Measurements from ENCODE around the gene ZNF716.
"Not testable (repeated sequence)": the region's sequence is repeated elsewhere in the genome, so short reads cannot be mapped to it uniquely, and the experiment has no call there.

The ZNF716 gene

GRCh38 chr7:57449904-57450303 is at the start of gene ZNF716:
Gene ZNF716, plus strand, starts transcription at chr7:57450177. Its CDS starts 112 bp downstream, at chr7:57450289.
- no peak for DNase-seq

DNA sequence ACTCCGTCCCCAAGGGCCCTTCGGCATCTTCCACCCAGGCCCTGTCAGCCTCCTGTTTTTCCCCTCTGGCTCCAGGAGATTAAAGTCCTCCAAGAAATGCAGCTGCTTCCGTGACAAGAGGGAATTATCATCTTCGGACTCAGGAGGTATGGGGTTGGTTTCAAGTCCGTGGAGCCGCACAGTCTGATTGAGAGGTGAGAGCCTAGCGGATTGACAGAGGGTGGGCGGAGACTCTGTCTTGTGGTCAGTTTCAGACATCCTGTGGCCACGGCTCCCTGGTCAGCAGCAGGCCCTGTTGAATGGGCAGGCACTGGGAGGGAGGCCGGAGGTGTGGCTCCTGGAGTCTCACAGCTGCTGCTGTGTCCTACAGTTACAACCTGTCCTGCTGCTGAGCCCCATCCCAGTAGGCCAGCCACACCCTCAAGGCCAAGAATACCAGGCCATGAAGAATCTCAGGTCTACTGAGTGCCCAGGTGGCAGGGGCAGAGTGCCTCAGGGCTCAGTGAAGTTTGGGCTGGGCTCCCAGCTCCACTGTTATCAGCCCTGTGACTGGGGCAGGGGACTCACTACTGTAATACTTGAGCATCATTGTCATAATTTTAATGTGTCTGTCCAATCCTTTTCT is 49.3 kb upstream of the ZNF716 start:
- DNase-seq, result no peak

DNA sequence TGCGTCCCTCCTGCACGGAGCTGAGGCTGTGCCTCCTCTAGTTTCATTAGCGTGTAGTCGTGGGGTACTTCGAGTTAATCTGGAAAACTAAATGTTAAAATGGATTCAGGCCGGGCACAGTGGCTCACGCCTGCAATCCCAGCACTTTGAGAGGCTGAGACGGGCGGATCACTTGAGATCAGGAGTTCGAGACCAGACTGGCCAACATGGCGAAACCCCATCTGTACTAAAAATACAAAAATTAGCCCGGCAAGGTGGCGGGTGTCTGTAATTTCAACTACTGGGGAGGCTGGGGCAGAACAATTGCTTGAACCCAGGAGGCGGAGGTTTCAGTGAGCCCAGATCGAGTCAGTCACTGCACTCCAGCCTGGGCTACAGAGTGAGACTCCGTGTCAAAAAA is 46.9 kb upstream of the ZNF716 start:
- DNase-seq, result not testable (repeated sequence)

DNA sequence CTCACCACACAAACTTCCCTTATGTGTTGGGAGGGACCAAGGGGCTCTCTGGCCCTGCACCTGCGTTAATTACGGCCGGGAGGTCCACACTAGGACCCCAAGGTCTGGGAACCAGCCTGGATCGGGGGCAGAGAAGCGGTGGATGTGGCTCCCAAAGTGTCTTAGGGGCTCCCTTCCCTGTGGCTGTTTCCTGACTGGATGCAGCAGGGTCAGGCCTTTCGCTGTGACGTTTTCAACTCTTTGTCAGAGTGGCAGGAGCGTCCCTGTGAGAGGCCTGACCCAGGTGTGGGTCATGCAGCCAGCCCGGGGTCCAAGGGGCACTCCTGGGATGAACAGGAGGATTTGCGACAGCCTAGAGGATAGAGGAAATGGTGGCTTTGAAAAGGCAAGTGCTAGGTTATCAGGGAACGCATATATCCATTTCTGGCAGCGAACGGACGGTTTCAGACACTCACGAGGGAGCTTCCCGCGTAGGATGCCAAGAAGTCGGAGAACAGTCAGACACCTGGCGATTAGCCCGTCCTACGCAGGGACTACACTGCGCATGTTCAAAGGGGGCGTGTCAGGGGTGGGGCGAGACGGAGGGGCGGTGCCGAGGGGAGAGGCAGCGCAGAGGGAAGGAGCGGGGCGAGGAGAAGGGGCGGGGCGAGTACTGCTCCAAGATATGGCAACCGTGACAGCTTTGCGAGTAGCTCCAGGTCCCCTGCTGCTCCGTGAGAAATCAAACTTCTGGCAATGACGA is 46.2 kb upstream of the ZNF716 start:
- DNase-seq, result no peak

DNA sequence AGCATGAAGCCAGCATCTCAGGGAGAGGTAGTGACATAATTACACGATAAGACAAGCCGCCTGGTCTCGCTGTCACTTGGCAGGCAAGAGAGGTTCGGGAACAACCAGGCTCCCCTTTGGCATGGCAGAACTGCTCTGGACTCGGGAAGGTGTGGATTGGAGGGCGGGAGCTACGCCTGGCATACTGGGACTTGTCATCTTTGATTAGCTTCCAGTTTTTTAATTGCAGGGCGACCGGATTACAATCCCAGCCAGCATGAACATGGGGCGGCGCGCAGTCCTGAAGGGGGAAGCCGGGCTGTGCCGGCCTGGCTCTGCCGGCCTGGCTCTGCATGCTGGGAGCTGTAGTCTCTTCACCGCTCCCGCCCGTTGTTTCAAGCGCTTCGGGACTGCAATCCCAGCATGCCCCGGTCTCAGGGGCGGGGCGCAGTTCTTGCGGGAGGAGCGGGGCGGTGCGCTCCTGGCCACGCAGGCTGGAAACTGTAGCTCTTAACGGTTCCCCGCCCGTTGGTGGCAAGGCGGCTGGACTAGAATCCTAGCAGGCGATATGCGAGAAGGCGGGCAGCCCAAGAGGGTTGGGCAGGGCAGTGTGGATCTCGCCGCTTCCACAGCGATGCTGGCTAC is 45.5 kb upstream of the ZNF716 start:
- DNase-seq, result no peak

GRCh38 chr7:57404967-57405421 is 45.0 kb upstream of the ZNF716 start:
- no peak for DNase-seq

- no peak for DNase-seq
Observed at GRCh38 chr7:57407125-57407524, 42.9 kb upstream of the ZNF716 start.

GRCh38 chr7:57412168-57412567 is 37.8 kb upstream of the ZNF716 start:
- DNase-seq, result no peak

DNA sequence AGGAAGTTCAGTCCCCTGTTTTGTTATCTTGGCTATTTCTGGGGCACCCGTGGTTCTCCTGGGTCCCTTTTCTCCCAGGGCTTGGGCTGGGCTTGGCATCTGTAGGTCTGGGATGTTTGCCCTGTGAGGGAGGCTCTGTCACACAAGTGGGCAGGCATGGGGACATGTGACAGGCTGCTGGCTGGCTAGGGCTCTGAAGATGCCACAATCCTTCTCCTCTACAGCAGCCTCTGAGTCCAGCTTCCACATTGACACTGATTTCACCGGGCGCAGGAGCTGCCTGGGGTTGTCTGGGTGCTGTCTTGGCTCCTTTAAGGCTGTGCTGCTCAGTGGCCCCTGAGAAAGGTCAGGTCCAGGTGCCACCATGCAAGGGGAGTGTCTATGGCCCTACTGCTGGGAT is 37.4 kb upstream of the ZNF716 start:
- DNase-seq, result no peak

DNA sequence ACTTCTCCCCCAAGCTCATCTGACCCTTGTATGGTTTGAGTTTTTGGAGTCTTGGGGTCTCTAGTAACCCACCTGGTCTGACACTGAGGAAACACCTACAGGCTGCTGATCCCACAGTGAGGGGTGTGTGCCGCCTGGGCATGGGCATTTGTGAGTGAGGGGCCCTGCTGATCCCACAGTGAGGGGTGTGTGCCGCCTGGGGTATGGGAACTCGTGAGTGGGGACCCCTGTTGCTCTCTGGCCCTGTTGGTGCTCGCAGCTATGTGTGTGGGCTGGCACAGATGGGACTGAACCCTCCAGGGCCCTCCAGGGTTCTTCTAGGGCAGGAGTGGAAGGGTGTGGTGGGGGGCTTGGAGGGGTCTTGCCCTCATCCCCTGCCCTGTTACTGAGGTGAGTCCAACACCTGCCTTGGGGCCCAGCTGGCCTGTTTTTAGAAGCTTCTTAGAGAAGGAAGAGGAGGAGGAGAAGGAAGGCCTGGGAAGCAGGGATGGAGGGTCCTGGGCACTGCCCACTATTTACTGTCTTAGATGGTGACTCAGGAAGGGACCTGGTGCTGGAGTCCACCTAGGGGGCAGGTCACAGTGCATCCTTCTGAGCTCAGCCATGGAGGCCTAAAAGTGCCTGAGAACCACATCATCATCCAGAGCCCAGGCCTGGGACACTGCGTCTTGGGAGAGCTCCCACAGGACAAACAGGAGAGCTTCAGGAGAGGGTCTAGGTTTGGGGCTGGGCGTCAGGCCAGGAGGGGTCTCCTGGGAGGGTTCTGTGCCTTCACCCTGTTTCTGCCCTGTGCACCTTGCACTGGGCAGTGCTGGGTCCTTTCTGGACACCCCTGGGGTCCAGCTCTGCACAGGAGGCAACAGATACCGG is 36.2 kb upstream of the ZNF716 start:
- DNase-seq, result no peak

DNA sequence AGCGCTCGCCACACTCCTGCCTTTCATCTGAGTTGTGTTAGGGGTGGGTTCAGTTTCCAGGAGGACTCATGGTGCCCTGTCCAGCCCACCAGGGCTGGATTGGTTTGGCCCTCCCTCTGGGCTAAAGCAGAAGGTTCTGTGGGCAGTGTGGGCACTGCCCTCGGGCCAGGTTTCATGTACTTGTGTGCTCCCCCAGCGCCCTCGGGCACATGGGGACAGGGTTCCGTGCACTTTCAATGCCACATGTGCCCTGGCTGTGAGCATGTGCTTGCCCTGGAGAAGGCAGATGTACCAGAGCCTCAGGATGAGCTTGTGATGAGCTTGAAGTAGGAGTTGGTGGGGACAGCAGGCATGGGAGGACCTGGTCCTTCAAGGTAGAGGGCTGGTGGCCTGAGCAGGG is 35.6 kb upstream of the ZNF716 start:
- DNase-seq, result no peak

- DNase-seq, result no peak
Observed at GRCh38 chr7:57414852-57415251, 35.1 kb upstream of the ZNF716 start.

GRCh38 chr7:57415326-57415725 is 34.7 kb upstream of the ZNF716 start:
- DNase-seq, result no peak

DNA sequence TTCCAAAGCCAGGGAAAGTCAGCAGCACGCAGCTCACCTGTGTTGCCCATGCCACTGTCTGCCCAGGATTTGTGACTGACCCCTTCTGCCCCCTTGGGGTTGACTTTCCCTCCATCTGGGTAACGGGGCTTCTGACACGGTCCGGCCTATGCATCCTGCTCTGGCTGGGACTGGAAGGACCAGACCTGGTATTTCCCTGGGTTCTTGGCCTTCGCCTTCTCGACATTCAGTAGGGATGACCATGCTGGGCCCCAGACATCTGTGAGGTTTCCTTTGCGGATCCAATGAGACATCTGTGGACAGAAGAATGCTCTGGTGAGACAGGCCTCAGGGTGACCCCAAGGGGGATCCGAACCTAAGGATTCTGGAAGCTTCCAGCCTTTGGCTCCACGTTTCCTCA is 34.2 kb upstream of the ZNF716 start:
- DNase-seq, result no peak

DNA sequence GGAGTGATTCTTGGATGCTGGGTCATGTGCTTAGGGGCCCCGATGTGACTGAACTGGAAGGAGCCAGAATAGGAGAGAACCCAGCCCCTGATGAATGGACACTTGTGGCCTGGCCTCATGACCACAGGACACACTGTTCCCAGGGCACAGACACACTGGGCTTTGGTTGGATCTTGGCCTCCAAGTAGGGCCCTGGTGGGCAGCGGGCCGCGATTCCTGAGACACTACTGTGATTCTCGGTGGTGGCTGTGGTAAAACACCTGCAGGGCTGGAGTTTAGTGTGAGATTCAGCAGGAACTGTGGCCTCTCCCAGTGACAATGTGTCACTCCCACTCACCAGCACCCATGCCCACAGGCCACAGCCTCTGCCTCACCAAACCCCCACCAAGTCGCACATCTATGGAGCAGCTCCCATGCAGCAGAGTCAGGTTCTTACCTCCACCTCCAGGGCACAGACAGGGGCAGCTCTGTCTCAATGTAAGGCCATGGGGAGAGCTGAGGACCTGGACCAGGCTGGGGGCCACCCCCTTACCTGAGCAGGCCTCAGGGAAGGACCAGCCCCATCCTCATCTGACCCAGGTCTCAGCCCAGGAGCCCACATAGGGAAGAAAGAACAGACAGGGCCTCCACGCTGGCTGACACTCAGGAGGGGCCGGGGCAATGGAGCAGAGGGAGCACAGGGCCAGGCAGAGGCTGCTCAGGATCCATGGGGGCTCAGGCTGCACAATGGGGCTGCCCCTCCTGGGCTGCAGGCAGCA is 33.2 kb upstream of the ZNF716 start:
- no peak for DNase-seq

GRCh38 chr7:57417736-57418135 is 32.2 kb upstream of the ZNF716 start:
- DNase-seq, result no peak

- no peak for DNase-seq
Observed at GRCh38 chr7:57423768-57424167, 26.2 kb upstream of the ZNF716 start.

DNA sequence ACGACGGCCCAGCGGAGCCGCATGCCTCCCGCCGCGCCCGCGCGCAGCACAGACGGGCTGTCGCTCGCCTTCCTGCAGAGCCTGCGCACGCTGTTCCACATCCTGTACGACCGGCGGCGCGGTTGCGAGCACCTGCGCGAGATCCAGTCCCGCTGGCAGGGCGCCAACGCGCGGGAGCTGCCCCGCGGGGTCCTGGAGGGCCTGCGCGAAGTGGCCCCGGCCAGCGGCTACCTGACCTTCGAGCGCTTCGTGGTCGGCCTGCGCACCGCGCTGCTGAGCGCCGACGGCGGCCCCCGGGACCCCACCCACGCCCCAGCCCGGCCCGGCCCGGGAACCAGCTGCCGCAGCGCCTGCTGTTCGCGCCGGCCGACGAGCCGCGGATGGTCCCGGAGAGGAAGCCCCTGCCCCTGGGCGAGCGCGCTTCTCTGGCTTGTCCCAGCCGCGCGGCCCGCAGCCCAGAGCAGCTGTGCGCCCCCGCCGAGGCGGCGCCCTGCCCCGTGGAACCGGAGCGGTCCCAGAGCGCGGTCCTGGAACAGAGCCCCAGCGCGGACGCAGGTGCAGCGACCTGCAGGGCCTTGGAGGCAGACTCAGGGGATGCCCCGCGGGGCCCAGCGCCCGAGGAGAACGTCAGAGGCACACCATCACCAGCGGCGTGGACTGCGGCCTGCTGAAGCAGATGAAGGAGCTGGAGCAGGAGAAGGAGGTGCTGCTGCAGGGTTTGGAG is 25.3 kb upstream of the ZNF716 start:
- DNase-seq, result no peak

GRCh38 chr7:57425239-57425944 is 24.6 kb upstream of the ZNF716 start:
- no peak for DNase-seq

DNA sequence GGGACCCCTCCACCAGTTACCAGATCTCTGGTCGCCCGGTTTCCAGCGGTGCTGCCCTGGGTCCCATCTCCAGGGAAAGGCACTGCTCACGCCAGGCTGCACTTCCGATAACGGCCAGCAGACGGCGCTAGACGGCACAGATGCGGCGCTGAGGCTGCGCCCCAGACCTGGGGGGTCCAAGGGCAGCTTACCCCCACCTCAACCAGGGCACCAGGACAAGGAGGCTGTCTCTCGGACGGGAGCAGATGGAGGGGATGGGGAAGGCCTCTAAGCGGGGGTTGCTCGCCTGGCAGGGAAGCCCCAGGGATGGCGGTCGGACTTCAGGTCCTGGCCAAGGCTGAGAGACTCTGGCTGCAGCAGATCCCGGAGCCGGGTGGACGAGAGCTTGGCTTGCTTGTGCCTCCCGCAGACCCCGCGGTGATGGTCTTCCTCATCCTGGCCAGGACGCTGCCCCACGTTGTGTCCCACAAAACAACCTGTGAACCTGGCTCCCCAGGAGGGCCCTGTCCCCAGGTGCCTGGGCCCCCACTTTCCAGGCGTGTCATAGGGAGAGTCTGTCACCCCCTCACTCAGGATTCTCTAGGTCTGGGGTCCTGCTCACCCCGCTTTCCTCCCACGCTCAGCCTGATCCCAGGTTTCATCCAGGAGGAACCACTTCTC is 23.9 kb upstream of the ZNF716 start:
- no peak for DNase-seq

GRCh38 chr7:57426629-57427003 is 23.4 kb upstream of the ZNF716 start:
- no peak for DNase-seq

Measured in NCI-H2081 (cell line).